Astrocyte of the cerebellum (primary cell): Measurements from ENCODE around the gene PSMB4.
"Not testable (repeated sequence)": the region's sequence is repeated elsewhere in the genome, so short reads cannot be mapped to it uniquely, and the experiment has no call there.

Experiments used
- DNase-seq: peaks from one replicate; pipeline ENCODE4 v3.0.0-alpha.2; 2011; ENCODE audit warnings: low read depth
- H3K4me3 ChIP-seq: 2 replicates; pipeline ENCODE4 v1.5.1; 2011; ENCODE audit warnings: mild to moderate bottlenecking, low read depth, low read length, moderate library complexity
- in situ Hi-C: cut with HindIII; loops from 2 replicates; pipeline ENCODE4 v1.10.0; 2017; ENCODE audit warnings: low sequenced_read_pairs
- TF ChIP-seq, protein P1 (sequence below): IDR thresholded peaks from 2 replicates; pipeline ENCODE4 v1.5.1; 2012; ENCODE audit warnings: low read length, low read depth, moderate library complexity, mild to moderate bottlenecking; ENCODE audit errors: missing control alignments

Gene PSMB4

DNA sequence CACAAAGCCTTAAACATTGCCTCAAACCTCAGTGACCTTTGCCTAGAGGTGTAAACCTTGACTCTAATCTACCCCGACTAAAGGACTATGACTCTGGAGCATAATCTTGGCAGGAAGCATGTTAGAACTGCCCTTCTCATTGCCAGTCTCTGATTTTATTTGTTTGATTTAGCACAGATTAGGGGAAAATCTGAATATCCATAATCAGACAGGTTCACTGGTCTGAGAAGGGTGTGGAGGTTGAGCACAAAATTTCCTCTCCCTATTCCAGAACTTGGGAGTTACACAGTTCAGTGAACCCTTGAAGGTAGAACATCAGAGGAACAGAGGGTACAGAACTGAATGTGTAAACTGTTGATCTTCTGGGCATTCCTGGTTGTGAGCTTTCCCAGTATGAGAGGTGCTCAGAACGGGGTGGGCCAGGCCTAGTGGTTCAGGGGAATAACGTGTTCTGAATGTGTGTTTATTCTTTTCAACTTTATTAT lies 8.3 kb upstream of the PSMB4 start:
- TF ChIP-seq, protein P1, sequence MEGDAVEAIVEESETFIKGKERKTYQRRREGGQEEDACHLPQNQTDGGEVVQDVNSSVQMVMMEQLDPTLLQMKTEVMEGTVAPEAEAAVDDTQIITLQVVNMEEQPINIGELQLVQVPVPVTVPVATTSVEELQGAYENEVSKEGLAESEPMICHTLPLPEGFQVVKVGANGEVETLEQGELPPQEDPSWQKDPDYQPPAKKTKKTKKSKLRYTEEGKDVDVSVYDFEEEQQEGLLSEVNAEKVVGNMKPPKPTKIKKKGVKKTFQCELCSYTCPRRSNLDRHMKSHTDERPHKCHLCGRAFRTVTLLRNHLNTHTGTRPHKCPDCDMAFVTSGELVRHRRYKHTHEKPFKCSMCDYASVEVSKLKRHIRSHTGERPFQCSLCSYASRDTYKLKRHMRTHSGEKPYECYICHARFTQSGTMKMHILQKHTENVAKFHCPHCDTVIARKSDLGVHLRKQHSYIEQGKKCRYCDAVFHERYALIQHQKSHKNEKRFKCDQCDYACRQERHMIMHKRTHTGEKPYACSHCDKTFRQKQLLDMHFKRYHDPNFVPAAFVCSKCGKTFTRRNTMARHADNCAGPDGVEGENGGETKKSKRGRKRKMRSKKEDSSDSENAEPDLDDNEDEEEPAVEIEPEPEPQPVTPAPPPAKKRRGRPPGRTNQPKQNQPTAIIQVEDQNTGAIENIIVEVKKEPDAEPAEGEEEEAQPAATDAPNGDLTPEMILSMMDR = no peak
- DNase-seq = no peak
- H3K4me3 ChIP-seq = no peak overlapping the region
- in situ Hi-C loops = no loop called here

DNA sequence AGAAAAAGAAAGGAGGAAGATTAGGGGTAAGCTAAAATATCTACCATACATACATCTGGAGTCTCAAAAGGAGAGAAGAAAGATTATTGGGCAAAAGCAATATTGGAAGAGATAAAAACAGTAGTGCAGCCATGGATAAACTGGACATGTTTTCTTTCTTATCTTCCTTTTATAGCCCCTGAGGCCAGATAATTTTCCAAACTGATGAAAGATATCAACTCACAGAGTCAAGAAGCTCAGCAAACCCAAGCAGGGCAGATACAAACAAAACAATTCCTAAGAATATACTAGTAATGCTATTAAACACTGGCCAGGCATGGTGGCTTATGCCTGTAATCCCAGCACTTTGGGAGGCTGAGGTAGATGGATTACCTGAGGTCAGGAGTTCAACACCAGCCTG lies 5.8 kb upstream of the PSMB4 start:
- DNase-seq = no peak
- in situ Hi-C loops = no loop called here
- TF ChIP-seq, protein P1 = no peak
- H3K4me3 ChIP-seq = no peak overlapping the region

DNA sequence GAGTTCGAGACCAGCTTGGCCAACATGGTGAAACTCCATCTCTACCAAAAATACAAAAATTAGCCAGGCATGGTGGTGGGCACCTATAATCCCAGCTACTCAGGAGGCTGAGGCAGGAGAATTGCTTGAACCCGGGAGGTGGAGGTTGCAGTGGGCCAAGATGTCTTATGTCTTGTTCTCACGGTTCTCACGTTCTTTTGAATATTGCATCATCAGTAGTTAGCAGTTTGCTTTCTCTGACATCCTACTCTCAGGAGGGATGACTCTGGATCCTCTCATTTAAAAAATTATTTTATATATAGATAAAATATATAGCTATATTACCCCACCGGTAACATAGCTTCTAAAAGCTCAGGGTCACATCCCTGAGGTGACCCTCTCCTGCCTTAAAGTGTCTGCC lies 3.1 kb upstream of the PSMB4 start:
- H3K4me3 ChIP-seq, DNase-seq, in situ Hi-C loops: not testable (repeated sequence)

DNA sequence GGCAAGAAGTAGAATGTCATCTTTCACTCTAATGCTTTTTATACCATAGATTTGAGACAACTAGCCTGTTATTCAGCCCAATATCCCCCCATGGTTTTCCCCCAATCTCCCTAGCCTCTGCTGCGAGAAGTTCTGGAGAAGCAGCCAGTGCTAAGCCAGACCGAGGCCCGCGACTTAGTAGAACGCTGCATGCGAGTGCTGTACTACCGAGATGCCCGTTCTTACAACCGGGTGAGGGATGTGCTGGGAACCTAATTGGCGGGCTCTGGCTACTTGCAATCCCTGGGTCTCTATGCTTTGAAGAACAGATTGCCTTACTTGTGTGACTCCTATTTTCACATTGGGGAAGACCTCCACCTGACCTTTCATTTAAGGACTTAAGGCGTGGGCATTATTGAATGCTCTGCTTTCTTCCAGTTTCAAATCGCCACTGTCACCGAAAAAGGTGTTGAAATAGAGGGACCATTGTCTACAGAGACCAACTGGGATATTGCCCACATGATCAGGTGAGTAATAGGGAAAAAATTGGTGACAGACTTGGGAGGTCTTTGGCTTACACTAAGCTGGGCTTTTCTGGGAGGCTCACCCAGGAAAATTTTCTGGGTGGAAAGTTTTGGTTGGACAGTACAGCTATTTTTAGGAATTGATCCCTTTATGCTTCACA lies 1.9 kb downstream of the PSMB4 start:
- in situ Hi-C loops = no loop called here
- TF ChIP-seq, protein P1 = no peak

DNA sequence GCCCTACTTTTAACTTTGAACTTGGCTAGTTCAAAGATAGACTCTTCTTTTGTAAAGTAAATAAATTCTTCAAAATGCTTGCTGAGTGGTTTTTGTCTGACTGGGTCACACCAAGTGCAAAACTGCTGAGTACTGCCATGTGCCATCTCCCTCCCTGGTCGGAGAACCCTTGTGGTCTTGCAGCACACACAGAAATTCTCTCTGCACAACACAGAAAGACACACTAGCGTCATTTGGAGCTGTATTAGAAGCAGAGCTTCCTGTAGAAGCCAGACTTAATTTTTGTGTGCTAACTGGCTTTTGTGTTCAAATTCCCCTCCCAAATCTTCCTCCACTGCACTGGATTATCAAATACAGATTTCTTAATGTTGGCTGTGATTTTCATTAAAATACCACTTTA lies 2.5 kb downstream of the PSMB4 start:
- in situ Hi-C loops = no loop called here
- no peak overlapping the region for H3K4me3 ChIP-seq
- TF ChIP-seq, protein P1 = no peak
- no peak for DNase-seq

More for the DNA sequence above, 1.9 kb downstream of the PSMB4 start:
- no peak for DNase-seq
- H3K4me3 ChIP-seq = no peak overlapping the region

DNA sequence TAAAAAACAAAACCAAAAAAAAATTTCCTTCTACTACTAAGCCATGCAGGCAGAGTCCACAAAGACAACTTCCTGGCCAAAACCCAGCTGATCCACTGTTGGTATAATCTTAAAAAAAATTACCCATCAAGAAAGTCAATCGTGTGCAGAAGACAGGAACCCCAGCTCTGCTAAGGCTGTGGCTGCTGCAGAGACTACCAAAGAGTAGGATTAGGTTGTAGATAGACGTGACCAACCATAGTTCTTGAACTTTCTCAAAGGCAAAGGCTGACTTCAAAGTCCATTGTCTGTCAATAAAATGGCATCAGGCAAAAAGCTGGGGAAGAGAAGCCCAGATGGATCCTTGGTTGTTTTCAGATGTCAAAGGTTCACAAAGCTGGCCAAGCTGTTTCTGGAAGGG lies 3.4 kb downstream of the PSMB4 start:
- TF ChIP-seq, protein P1 = no peak
- in situ Hi-C loops = no loop called here
- no peak overlapping the region for H3K4me3 ChIP-seq
- no peak for DNase-seq

DNA sequence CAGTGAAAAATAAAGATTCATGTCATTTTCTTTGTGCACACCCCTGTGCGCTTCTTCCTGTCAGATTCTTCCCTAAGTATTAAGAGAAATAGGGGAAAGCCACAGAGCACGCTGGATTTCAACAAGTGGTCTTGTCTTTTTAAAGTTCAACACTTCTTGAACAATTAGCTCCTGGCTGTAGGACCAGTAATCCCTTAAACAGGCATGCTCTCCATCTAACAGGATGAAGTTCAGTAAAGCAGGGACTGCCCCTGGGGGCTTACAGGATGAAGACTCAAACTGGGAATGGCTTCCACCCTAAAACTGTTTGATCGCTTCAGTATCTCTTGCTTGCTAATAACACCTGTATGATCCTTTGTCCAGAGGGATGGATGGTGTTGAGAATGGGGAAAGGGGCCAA lies 4.2 kb downstream of the PSMB4 start:
- no peak overlapping the region for H3K4me3 ChIP-seq
- TF ChIP-seq, protein P1 = no peak
- in situ Hi-C loops = no loop called here
- no peak for DNase-seq
